Measurements from ENCODE around the gene CDC73.
"Not testable (repeated sequence)": the region's sequence is repeated elsewhere in the genome, so short reads cannot be mapped to it uniquely, and the experiment has no call there.

CDC73 gene

GRCh38 chr1:193284219-193284618, 162.4 kb downstream of the CDC73 start:
- no peak for DNase-seq

- DNase-seq, result no peak
Observed at GRCh38 chr1:193285641-193286040, 163.8 kb downstream of the CDC73 start.

- not testable (repeated sequence) for DNase-seq
Observed at GRCh38 chr1:193288548-193289080, 166.8 kb downstream of the CDC73 start.

- DNase-seq, result no peak
Observed at GRCh38 chr1:193293726-193294125, 171.9 kb downstream of the CDC73 start.

- DNase-seq, result no peak
Observed at GRCh38 chr1:193299038-193299437, 177.2 kb downstream of the CDC73 start.

GRCh38 chr1:193301746-193302145, 179.9 kb downstream of the CDC73 start:
- no peak for DNase-seq

GRCh38 chr1:193303849-193304248, 182.0 kb downstream of the CDC73 start:
- DNase-seq, result no peak

All from hypothalamus (tissue), 51 donors.